ENCODE measurements around the gene UBXN11. TPM values are rescaled to one million over a fixed set of nuclear protein-coding genes. Genes with fewer than 3 reads are reported as not detected.

Gene UBXN11
- total RNA-seq (ENCODE audit: insufficient read depth, low replicate concordance): 8.2 TPM

GRCh38 chr1:26306290-26307229 is at the start of gene UBXN11:
TSS of gene UBXN11 (minus strand) at chr1:26306636. CDS start at chr1:26302883, 3,753 bp downstream.
- peak; percentile 95 for DNase-seq (ENCODE audit: low spot score)

GRCh38 chr1:26356106-26356505 is 49.7 kb upstream of the UBXN11 start:
- DNase-seq (ENCODE audit: low spot score): no peak

- no peak for DNase-seq (ENCODE audit: low spot score)
Observed at GRCh38 chr1:26354972-26355371, 48.5 kb upstream of the UBXN11 start.

- DNase-seq (ENCODE audit: low spot score): peak; percentile 74
Observed at GRCh38 chr1:26353976-26354820, 47.8 kb upstream of the UBXN11 start, which contains the start of gene CRYBG2. TSS of gene CRYBG2 (minus strand) at chr1:26354130. CDS start at chr1:26346657, 7,473 bp downstream.

GRCh38 chr1:26353210-26353859 is 46.9 kb upstream of the UBXN11 start:
- no peak for DNase-seq (ENCODE audit: low spot score)

GRCh38 chr1:26352338-26352679 is 45.9 kb upstream of the UBXN11 start:
- DNase-seq (ENCODE audit: low spot score): no peak

GRCh38 chr1:26351590-26352337 is 45.3 kb upstream of the UBXN11 start:
- no peak for DNase-seq (ENCODE audit: low spot score)

GRCh38 chr1:26350701-26351589 is 44.5 kb upstream of the UBXN11 start:
- no peak for DNase-seq (ENCODE audit: low spot score)

GRCh38 chr1:26350343-26350700 is 43.9 kb upstream of the UBXN11 start:
- no peak for DNase-seq (ENCODE audit: low spot score)

- DNase-seq (ENCODE audit: low spot score): no peak
Observed at GRCh38 chr1:26349877-26350244, 43.4 kb upstream of the UBXN11 start.

- no peak for DNase-seq (ENCODE audit: low spot score)
Observed at GRCh38 chr1:26349188-26349876, 42.9 kb upstream of the UBXN11 start.

GRCh38 chr1:26346274-26347033 is 40.0 kb upstream of the UBXN11 start:
- DNase-seq (ENCODE audit: low spot score): no peak

- no peak for DNase-seq (ENCODE audit: low spot score)
Observed at GRCh38 chr1:26345718-26346117, 39.3 kb upstream of the UBXN11 start.

GRCh38 chr1:26344147-26344920 is 37.9 kb upstream of the UBXN11 start:
- no peak for DNase-seq (ENCODE audit: low spot score)

- DNase-seq (ENCODE audit: low spot score): no peak
Observed at GRCh38 chr1:26340047-26340481, 33.6 kb upstream of the UBXN11 start.

- DNase-seq (ENCODE audit: low spot score): no peak
Observed at GRCh38 chr1:26338670-26339069, 32.2 kb upstream of the UBXN11 start.

GRCh38 chr1:26337625-26338024 is 31.2 kb upstream of the UBXN11 start:
- no peak for DNase-seq (ENCODE audit: low spot score)

GRCh38 chr1:26337206-26337535 is 30.7 kb upstream of the UBXN11 start:
- no peak for DNase-seq (ENCODE audit: low spot score)
